MCF 10A (cell line): Measurements from ENCODE around the gene DNAJB5. TPM values are rescaled to one million over a fixed set of nuclear protein-coding genes. Genes with fewer than 3 reads are reported as not detected.

ENCODE experiments used
- BruUV-seq: library from RNA; stranded (reverse); fragments of 400-500 nt; replicated peaks from 2 replicates; lab custom pipeline; 2021; lab: Mats Ljungman, UMichigan
- CTCF ChIA-PET: fragments of 300-600 bp; sonication (Branson Sonifier 250); formaldehyde crosslinking; extraction: SDS; loops from one replicate; lab custom pipeline; 2021; ENCODE audit warnings: antibody characterized with exemption, inconsistent platforms; lab: Yijun Ruan, JAX
- POLR2A ChIA-PET: fragments of 300-600, 350-650 bp; sonication (Branson Sonifier 250); formaldehyde crosslinking; extraction: SDS; loops from one replicate; lab custom pipeline; 2020; ENCODE audit warnings: antibody characterized with exemption, inconsistent platforms; lab: Yijun Ruan, JAX
- DNase-seq: peaks from one replicate; pipeline ENCODE4 v3.0.0-alpha.2; 2018; ENCODE audit not compliant: unreplicated experiment
- H3K27ac Mint-ChIP-seq: one replicate; pipeline ENCODE4 v1.8.0; 2022; ENCODE audit warnings: mild to moderate bottlenecking, low read depth, mixed read lengths; ENCODE audit not compliant: unreplicated experiment
- H3K27me3 Mint-ChIP-seq: one replicate; pipeline ENCODE4 v1.8.0; 2022; ENCODE audit warnings: mixed read lengths; ENCODE audit not compliant: insufficient read depth, unreplicated experiment
- H3K36me3 Mint-ChIP-seq: one replicate; pipeline ENCODE4 v1.8.0; 2022; ENCODE audit warnings: mild to moderate bottlenecking, moderate library complexity, mixed read lengths; ENCODE audit not compliant: insufficient read depth, unreplicated experiment
- H3K4me1 Mint-ChIP-seq: one replicate; pipeline ENCODE4 v1.8.0; 2022; ENCODE audit warnings: mixed read lengths; ENCODE audit not compliant: insufficient read depth, unreplicated experiment
- H3K4me3 Mint-ChIP-seq: one replicate; pipeline ENCODE4 v1.8.0; 2022; ENCODE audit warnings: mild to moderate bottlenecking, moderate library complexity, mixed read lengths; ENCODE audit not compliant: unreplicated experiment
- H3K9me3 Mint-ChIP-seq: one replicate; pipeline ENCODE4 v1.8.0; 2022; ENCODE audit warnings: mixed read lengths; ENCODE audit not compliant: unreplicated experiment
- intact Hi-C: fragments of 100-400 bp; cut with micrococcal nuclease; formaldehyde crosslinking; loops from 2 replicates; pipeline ENCODE4 v1.14.1; 2022
- total RNA-seq: library from RNA; stranded (reverse); gene quantifications from 2 replicates; pipeline ENCODE4 v1.2.3, GENCODE V29; 2022
- TF ChIP-seq, protein P1 (sequence below): fragments of 200-600 bp; IDR thresholded peaks from one replicate; pipeline ENCODE4 v1.8.0; 2022; ENCODE audit warnings: antibody characterized with exemption, mild to moderate bottlenecking; ENCODE audit not compliant: unreplicated experiment

Gene DNAJB5
- total RNA-seq, 1 experiment from 2014 or later, result 2.2 TPM

DNA sequence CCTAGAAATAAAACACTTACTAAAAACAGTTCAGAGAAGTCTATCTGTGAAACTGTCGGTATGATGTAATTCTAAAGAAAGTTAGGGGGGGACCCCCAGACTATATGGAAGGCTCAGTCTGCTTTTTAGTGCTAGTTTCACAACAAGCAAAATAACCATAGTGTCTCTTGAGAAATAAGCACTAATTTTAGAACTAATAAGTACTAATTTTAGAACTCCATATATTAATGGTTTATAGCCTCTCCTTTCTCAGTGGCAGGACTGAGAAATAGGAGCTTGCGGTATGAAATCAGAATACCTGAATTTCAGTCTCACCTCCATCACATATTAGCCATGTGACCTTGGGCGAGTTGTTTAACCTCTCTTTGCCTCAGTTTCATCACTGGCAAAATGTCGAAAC lies 32.9 kb upstream of the DNAJB5 start:
- ChIA-PET POLR2A (no interaction called here), CTCF (interaction anchor here (0.7 kb wide), 1 partner anchor 195 kb away, joined by 3 read pairs; no protein-coding TSS in a partner anchor)
- no peak for DNase-seq
- BruUV-seq, result no TSS peak
- TF ChIP-seq, protein P1, sequence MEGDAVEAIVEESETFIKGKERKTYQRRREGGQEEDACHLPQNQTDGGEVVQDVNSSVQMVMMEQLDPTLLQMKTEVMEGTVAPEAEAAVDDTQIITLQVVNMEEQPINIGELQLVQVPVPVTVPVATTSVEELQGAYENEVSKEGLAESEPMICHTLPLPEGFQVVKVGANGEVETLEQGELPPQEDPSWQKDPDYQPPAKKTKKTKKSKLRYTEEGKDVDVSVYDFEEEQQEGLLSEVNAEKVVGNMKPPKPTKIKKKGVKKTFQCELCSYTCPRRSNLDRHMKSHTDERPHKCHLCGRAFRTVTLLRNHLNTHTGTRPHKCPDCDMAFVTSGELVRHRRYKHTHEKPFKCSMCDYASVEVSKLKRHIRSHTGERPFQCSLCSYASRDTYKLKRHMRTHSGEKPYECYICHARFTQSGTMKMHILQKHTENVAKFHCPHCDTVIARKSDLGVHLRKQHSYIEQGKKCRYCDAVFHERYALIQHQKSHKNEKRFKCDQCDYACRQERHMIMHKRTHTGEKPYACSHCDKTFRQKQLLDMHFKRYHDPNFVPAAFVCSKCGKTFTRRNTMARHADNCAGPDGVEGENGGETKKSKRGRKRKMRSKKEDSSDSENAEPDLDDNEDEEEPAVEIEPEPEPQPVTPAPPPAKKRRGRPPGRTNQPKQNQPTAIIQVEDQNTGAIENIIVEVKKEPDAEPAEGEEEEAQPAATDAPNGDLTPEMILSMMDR, result no peak
- no peaks in the 10 kb centered on the region for H3K9me3 Mint-ChIP-seq
- intact Hi-C loops, result no loop called here
- H3K4me1 Mint-ChIP-seq, result peaks cover 2% of the 10 kb centered on the region
- H3K27me3 Mint-ChIP-seq, result peaks cover 74% of the 10 kb centered on the region
- no peak overlapping the region for H3K27ac Mint-ChIP-seq
- H3K36me3 Mint-ChIP-seq, result no peaks in the 10 kb centered on the region
- H3K4me3 Mint-ChIP-seq, result no peak overlapping the region

DNA sequence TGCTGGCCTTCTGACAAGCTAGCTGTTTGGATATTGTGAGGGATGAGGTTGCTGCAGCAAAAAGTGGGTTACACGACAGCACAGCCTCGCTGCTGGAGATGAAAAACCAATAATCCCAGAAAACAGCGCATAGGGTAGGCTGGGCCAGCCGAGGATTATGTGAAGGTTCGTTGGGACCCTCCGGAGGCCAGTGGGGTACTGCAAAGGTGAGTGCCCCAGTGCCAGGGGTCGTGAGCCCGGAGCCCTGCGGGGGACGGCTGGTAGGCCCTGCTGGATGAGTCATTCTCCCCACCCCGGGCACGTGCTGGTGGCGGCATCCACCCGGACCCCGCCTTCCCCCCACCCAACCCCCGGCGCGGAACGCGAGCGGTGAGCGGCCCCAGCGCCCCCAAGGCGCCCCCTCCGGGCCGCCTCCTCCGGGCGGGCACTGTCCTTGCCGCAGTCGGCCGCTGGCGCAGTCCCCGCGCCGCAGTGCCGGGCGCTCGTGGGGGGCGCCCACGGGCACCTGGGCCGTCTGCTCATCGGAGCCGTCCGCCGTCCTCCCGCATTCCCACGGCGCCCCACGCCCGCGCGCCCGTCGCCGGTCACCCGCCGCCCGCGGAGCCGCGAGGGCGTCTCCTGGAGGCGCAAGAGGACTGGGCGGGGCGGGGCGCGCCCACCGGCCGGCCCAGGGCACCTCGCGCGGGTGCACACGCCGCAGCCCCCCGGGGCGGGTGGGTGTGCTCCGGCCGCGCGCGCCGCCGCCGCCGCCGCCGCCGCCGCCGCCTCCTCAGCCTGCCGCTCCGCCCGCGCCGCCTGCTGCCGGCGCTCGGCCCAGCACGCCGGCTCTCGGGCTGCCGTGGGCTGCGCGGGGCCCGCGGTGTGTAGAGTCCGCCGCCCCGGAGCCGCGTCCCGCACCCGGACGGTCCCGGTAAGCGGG lies 31.8 kb upstream of the DNAJB5 start, which contains the start of gene PHF24:
Gene PHF24 (plus strand): TSS at position 794 of the 919 bp plus-strand sequence. CDS start 13,014 bp downstream, outside the sequence.
- no peak within 1 kb of the TSS for H3K4me3 Mint-ChIP-seq
- no peak for DNase-seq

DNA sequence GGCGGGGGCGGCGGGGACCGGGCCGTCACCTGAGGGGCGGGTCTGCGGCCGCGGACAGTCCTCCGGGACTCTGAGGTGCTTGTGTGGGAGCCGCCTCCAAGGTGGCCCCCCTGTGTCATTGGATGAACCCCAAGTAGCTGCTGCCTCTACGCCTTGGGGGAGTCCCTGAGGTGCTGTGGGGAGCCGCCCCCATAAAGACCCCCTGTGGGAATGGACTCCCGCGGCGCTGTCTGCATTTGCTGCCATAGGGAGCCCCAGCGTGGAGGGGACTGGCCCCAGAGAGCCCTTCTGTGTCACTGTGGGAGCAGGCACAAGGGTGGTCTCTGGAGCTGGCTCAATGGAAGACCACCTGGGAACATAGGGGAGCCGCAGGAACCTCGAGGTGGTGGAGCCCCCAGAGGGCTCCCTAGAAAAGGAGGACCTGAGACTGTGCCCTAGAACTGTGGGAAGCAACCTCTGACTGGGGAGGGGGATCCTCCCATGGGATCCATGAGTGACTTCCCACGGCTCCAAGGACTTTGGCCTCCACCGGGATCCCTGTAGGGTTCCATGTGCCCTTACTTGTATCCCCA lies 31.0 kb upstream of the DNAJB5 start:
- intact Hi-C loops, result no loop called here
- H3K4me3 Mint-ChIP-seq, result no peak overlapping the region
- TF ChIP-seq, protein P1, result no peak
- H3K36me3 Mint-ChIP-seq, result no peaks in the 10 kb centered on the region
- DNase-seq, result no peak
- peaks cover 56% of the 10 kb centered on the region for H3K27me3 Mint-ChIP-seq
- no peaks in the 10 kb centered on the region for H3K9me3 Mint-ChIP-seq
- peaks cover 10% of the 10 kb centered on the region for H3K4me1 Mint-ChIP-seq
- no peak overlapping the region for H3K27ac Mint-ChIP-seq
- ChIA-PET CTCF (interaction anchor here (0.5 to 1.8 kb wide), 2 partner anchors 27 to 77 kb away, joined by 3 to 7 read pairs; no protein-coding TSS in a partner anchor), POLR2A (no interaction called here)
- BruUV-seq, result no TSS peak

More for the DNA sequence above, 31.8 kb upstream of the DNAJB5 start, which contains the start of gene PHF24:
- Mint-ChIP-seq H3K4me1 (peaks cover 10% of the 10 kb centered on the region), H3K36me3 (no peaks in the 10 kb centered on the region), H3K9me3 (no peaks in the 10 kb centered on the region), H3K27ac (no peak within 1 kb of the TSS), H3K27me3 (peaks cover 63% of the 10 kb centered on the region)
- intact Hi-C loops, result no loop called here
- ChIA-PET POLR2A (no interaction called here), CTCF (interaction anchor here (0.6 to 0.7 kb wide), 2 partner anchors 197 to 296 kb away, joined by 3 read pairs; no protein-coding TSS in a partner anchor)
- TF ChIP-seq, protein P1, result no peak
- no TSS peak for BruUV-seq

DNA sequence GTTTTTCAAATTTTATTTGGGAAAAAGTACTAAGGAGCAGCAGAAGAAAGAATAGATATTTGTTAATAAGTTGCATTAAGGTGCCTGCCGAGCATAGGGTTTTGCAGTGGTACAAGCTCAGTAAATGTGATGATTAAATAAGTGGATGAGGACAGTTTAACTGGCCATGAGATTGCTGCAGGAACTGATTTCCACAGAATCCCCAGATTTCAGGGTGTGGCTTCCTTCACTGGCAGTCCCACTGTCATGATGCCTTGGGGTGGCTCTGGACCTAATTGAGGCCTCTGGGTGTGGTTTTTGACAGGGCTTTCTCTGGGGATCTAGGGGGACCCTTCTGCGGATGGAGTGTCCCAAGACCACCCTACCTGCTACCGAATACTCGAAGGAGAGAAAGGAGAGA lies 30.1 kb upstream of the DNAJB5 start:
- Mint-ChIP-seq H3K4me1 (peaks cover 13% of the 10 kb centered on the region), H3K27ac (no peak overlapping the region), H3K4me3 (no peak overlapping the region), H3K27me3 (peaks cover 52% of the 10 kb centered on the region), H3K36me3 (no peaks in the 10 kb centered on the region), H3K9me3 (no peaks in the 10 kb centered on the region)
- TF ChIP-seq, protein P1, result no peak
- no TSS peak for BruUV-seq
- ChIA-PET CTCF (interaction anchor here (0.7 to 1.8 kb wide), 2 partner anchors 26 to 232 kb away, joined by 3 to 7 read pairs; no protein-coding TSS in a partner anchor), POLR2A (interaction anchor here (0.7 kb wide), 1 partner anchor 549 kb away, joined by 3 read pairs; no protein-coding TSS in a partner anchor)
- DNase-seq, result no peak
- intact Hi-C loops, result no loop called here
